CD4-positive, CD25-positive, alpha-beta regulatory T cell (primary cell): ENCODE measurements around the gene FBN3. TPM values are rescaled to one million over a fixed set of nuclear protein-coding genes. Genes with fewer than 3 reads are reported as not detected.
"Not testable (repeated sequence)": the region's sequence is repeated elsewhere in the genome, so short reads cannot be mapped to it uniquely, and the experiment has no call there.

Experiments
- ATAC-seq, 2 donors: fragments of 150-1000 bp; cut with Tn5 transposase; one replicate each; pipeline ENCODE4 v1.10.0; 2021; ENCODE audit warnings: low read depth in 2 of 2, moderate number of reproducible peaks in 2 of 2, moderate library complexity in 1 of 2
- DNase-seq, 3 donors: peaks; one replicate each; pipeline versions ENCODE4 v3.0.0 to v3.0.0-alpha.2; 2012 to 2022; ENCODE audit warnings: mixed read lengths in 1 of 3
- H3K27ac ChIP-seq: one replicate; pipeline ENCODE4 v1.7.0; 2013; ENCODE audit warnings: mild to moderate bottlenecking, low read length; ENCODE audit not compliant: insufficient read depth, poor library complexity, severe bottlenecking
- H3K27me3 ChIP-seq: one replicate; pipeline ENCODE4 v1.7.0; 2013; ENCODE audit warnings: low read length; ENCODE audit not compliant: control insufficient read depth, insufficient read depth
- H3K36me3 ChIP-seq: one replicate; pipeline ENCODE4 v1.7.0; 2013; ENCODE audit warnings: mild to moderate bottlenecking, low read length, moderate library complexity; ENCODE audit not compliant: control insufficient read depth, insufficient read depth
- H3K4me1 ChIP-seq: 2 replicates; pipeline ENCODE4 v1.7.0; 2013; ENCODE audit warnings: mild to moderate bottlenecking, low read length; ENCODE audit not compliant: insufficient read depth, control insufficient read depth, poor library complexity, severe bottlenecking
- H3K4me3 ChIP-seq: one replicate; pipeline ENCODE4 v1.7.0; 2013; ENCODE audit warnings: low read depth, mild to moderate bottlenecking, low read length, moderate library complexity
- H3K9me3 ChIP-seq, 2 experiments: 1 replicate in 1 of 2; 2 replicates in 1 of 2; pipeline ENCODE4 v1.7.0; 2013; ENCODE audit warnings: low read length in 2 of 2, mild to moderate bottlenecking in 1 of 2, moderate library complexity in 1 of 2; ENCODE audit not compliant: control insufficient read depth in 2 of 2
- H3K27ac Mint-ChIP-seq, 3 donors: one replicate each; pipeline ENCODE4 v1.8.0; 2020 to 2022; ENCODE audit warnings: mild to moderate bottlenecking in 3 of 3, mixed read lengths in 3 of 3, moderate library complexity in 2 of 3
- H3K27me3 Mint-ChIP-seq: one replicate; pipeline ENCODE4 v1.8.0; 2022; ENCODE audit warnings: mild to moderate bottlenecking, mixed read lengths
- H3K36me3 Mint-ChIP-seq: one replicate; pipeline ENCODE4 v1.8.0; 2020; ENCODE audit warnings: mixed read lengths
- H3K4me1 Mint-ChIP-seq, 4 donors: one replicate each; pipeline ENCODE4 v1.8.0; 2020 to 2022; ENCODE audit warnings: mixed read lengths in 4 of 4, mild to moderate bottlenecking in 1 of 4
- H3K4me3 Mint-ChIP-seq, 4 donors: one replicate each; pipeline ENCODE4 v1.8.0; 2020 to 2022; ENCODE audit warnings: mild to moderate bottlenecking in 4 of 4, mixed read lengths in 4 of 4, moderate library complexity in 3 of 4
- H3K9me3 Mint-ChIP-seq, 7 donors: one replicate each; pipeline ENCODE4 v1.8.0; 2020 to 2022; ENCODE audit warnings: mixed read lengths in 7 of 7, mild to moderate bottlenecking in 3 of 7, moderate library complexity in 2 of 7
- polyA plus RNA-seq, 4 donors: library from polyadenylated mRNA; unstranded; fragments of 300-500 nt; fragmentation: Illumina TruSeq; gene quantifications; one replicate each; pipeline ENCODE4 v1.2.3, GENCODE V29; 2021
- total RNA-seq: library from RNA; stranded (reverse); gene quantifications from one replicate; pipeline ENCODE4 v1.2.3, GENCODE V29; 2022

FBN3 gene
- total and polyA plus RNA-seq, 5 donors from 2014 or later, result 0.07 TPM; not detected in 4

- ATAC-seq, result no peak
- no peaks in the 10 kb centered on the region for H3K4me1 Mint-ChIP-seq
- no peaks in the 10 kb centered on the region for H3K27me3 Mint-ChIP-seq
These were observed 38.5 kb downstream of the FBN3 start for GRCh38 chr19:8110931-8111330.

GRCh38 chr19:8109890-8110662, 39.3 kb downstream of the FBN3 start:
- H3K4me3 Mint-ChIP-seq, result no peak overlapping the region
- no peaks in the 10 kb centered on the region for H3K9me3 ChIP-seq
- no peaks in the 10 kb centered on the region for H3K4me1 ChIP-seq
- H3K36me3 ChIP-seq, result no peaks in the 10 kb centered on the region
- no peaks in the 10 kb centered on the region for H3K27me3 Mint-ChIP-seq
- no peaks in the 10 kb centered on the region for H3K27me3 ChIP-seq
- peaks cover 0 to 5% (median 0%) of the 10 kb centered on the region in 7 donors for H3K9me3 Mint-ChIP-seq
- no peaks in the 10 kb centered on the region for H3K36me3 Mint-ChIP-seq
- H3K27ac ChIP-seq, result no peak overlapping the region
- no peak overlapping the region for H3K27ac Mint-ChIP-seq
- no peak for DNase-seq
- H3K4me3 ChIP-seq, result no peak overlapping the region
- no peak for ATAC-seq
- no peaks in the 10 kb centered on the region for H3K4me1 Mint-ChIP-seq

More at GRCh38 chr19:8110931-8111330, 38.5 kb downstream of the FBN3 start:
- Histone ChIP-seq H3K9me3 (no peaks in the 10 kb centered on the region), H3K36me3 (no peaks in the 10 kb centered on the region), H3K27ac (no peak overlapping the region), H3K4me3 (no peak overlapping the region), H3K4me1 (no peaks in the 10 kb centered on the region), H3K27me3 (no peaks in the 10 kb centered on the region)
- no peak overlapping the region for H3K4me3 Mint-ChIP-seq
- DNase-seq, result no peak
- H3K27ac Mint-ChIP-seq, result no peak overlapping the region
- peaks cover 0 to 5% (median 0%) of the 10 kb centered on the region in 7 donors for H3K9me3 Mint-ChIP-seq
- no peaks in the 10 kb centered on the region for H3K36me3 Mint-ChIP-seq

GRCh38 chr19:8109455-8109854, 39.9 kb downstream of the FBN3 start:
- H3K36me3 Mint-ChIP-seq, result no peaks in the 10 kb centered on the region
- ATAC-seq (no peak), DNase-seq (no peak)
- Histone ChIP-seq H3K4me3 (no peak overlapping the region), H3K4me1 (no peaks in the 10 kb centered on the region), H3K36me3 (no peaks in the 10 kb centered on the region), H3K27ac (no peak overlapping the region), H3K9me3 (no peaks in the 10 kb centered on the region), H3K27me3 (no peaks in the 10 kb centered on the region)
- H3K27me3 Mint-ChIP-seq, result no peaks in the 10 kb centered on the region
- H3K27ac Mint-ChIP-seq, result no peak overlapping the region
- H3K9me3 Mint-ChIP-seq, result peaks cover 0 to 5% (median 0%) of the 10 kb centered on the region in 7 donors
- H3K4me1 Mint-ChIP-seq, result no peaks in the 10 kb centered on the region
- H3K4me3 Mint-ChIP-seq, result no peak overlapping the region

- no peaks in the 10 kb centered on the region for H3K9me3 ChIP-seq
- no peak overlapping the region for H3K27ac Mint-ChIP-seq
- no peak overlapping the region for H3K4me3 Mint-ChIP-seq
These were observed 40.6 kb downstream of the FBN3 start for GRCh38 chr19:8108560-8109445.

DNA sequence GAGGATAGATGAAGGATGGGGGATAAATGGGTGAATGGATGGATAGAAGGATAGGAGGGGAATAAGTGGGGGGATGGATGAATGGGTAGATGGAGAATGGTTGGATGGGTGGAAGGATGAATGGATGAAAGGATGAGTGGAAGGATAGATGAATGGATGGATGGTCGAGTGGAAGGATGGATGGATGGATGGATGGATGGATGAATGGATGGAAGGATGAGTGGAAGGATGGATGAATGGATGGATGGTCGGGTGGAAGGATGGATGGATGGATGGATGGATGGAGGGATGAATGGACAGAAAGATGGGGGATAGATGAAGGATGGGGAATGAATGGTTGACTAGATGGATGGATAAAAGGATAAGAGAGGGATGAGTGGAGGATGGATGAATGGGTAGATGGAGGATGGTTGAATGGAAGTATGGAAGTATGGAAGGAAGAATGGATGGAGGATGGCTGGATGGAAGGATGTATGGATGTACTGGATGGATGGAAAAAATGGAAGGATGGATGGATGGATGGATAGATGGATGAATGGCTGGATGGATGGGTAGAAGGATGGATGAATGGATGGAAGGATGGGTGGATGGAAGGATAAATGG, 42.0 kb downstream of the FBN3 start:
- Mint-ChIP-seq H3K4me1 (no peaks in the 10 kb centered on the region), H3K9me3 (peaks cover 0 to 6% (median 0%) of the 10 kb centered on the region in 7 donors), H3K27me3 (no peaks in the 10 kb centered on the region), H3K27ac (no peak overlapping the region), H3K36me3 (no peaks in the 10 kb centered on the region), H3K4me3 (no peak overlapping the region)
- H3K36me3 ChIP-seq, result no peaks in the 10 kb centered on the region
- ATAC-seq, result no peak
- no peaks in the 10 kb centered on the region for H3K4me1 ChIP-seq
- H3K27ac ChIP-seq, result no peak overlapping the region
- no peaks in the 10 kb centered on the region for H3K9me3 ChIP-seq
- DNase-seq, result no peak
- H3K4me3 ChIP-seq, result no peak overlapping the region
- H3K27me3 ChIP-seq, result no peaks in the 10 kb centered on the region

More at GRCh38 chr19:8108560-8109445, 40.6 kb downstream of the FBN3 start:
- H3K27me3 ChIP-seq, result no peaks in the 10 kb centered on the region
- H3K27ac ChIP-seq, result no peak overlapping the region
- ATAC-seq, result no peak
- no peaks in the 10 kb centered on the region for H3K27me3 Mint-ChIP-seq
- no peaks in the 10 kb centered on the region for H3K4me1 ChIP-seq
- H3K9me3 Mint-ChIP-seq, result peaks cover 0 to 5% (median 0%) of the 10 kb centered on the region in 7 donors
- no peak for DNase-seq
- H3K36me3 Mint-ChIP-seq, result no peaks in the 10 kb centered on the region
- H3K4me1 Mint-ChIP-seq, result no peaks in the 10 kb centered on the region
- H3K4me3 ChIP-seq, result no peak overlapping the region
- H3K36me3 ChIP-seq, result no peaks in the 10 kb centered on the region

DNA sequence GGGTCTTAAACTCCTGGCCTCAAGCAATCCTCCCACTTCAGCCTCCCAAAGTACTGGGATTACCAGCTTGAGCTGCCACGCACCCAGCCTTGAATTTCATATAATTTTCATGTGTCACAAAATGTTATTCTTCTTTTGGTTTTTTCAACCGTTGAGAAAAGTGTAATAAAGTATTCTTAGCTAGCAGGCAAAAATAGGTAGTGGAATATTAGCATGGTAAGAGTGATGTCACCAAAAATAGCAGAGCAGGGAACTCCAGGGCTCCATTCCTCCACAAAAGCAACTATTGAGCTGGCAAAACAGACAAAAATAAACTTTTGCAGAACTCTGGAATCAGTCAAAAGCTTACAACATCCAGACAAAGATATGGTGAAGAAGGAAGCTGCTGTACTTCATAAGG, 43.9 kb downstream of the FBN3 start:
- ATAC-seq, result no peak
- Mint-ChIP-seq H3K4me3 (no peak overlapping the region), H3K9me3 (peaks cover 0 to 6% (median 0%) of the 10 kb centered on the region in 7 donors), H3K27ac (no peak overlapping the region), H3K27me3 (no peaks in the 10 kb centered on the region), H3K36me3 (no peaks in the 10 kb centered on the region), H3K4me1 (no peaks in the 10 kb centered on the region)
- Histone ChIP-seq H3K4me1 (no peaks in the 10 kb centered on the region), H3K27ac (no peak overlapping the region), H3K27me3 (no peaks in the 10 kb centered on the region), H3K4me3 (no peak overlapping the region), H3K9me3 (no peaks in the 10 kb centered on the region), H3K36me3 (no peaks in the 10 kb centered on the region)
- no peak for DNase-seq

DNA sequence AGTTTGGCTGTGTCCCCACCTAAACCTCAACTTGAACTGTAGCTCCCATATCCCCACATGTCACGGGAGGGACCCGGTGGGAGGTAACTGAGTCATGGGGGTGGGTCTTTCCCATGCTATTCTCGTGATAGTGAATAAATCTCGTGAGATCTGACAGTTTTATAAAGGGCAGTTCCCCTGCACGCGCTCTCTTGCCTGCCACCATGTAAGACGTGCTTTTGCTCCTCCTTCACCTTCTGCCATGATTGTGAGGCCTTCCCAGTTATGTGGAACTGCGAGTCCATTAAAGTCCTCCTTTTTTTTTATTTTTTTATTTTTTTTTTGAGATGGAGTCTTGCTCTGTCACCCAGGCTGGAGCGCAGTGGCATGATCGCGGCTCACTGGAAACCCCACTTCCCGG, 47.5 kb downstream of the FBN3 start:
- not testable (repeated sequence) for ATAC-seq

More for the DNA sequence above, 47.5 kb downstream of the FBN3 start:
- H3K4me3 Mint-ChIP-seq, H3K36me3 ChIP-seq, H3K27ac ChIP-seq, H3K4me3 ChIP-seq, H3K27me3 Mint-ChIP-seq, H3K27ac Mint-ChIP-seq, H3K36me3 Mint-ChIP-seq, H3K4me1 ChIP-seq, H3K9me3 Mint-ChIP-seq, H3K4me1 Mint-ChIP-seq, DNase-seq, H3K27me3 ChIP-seq, H3K9me3 ChIP-seq: not testable (repeated sequence)
